Activated CD4-positive, alpha-beta T cell treated with anti-CD3 and anti-CD28 coated beads for 1 hour (primary cell): Measurements from ENCODE around the gene RNF148.
"Not testable (repeated sequence)": the region's sequence is repeated elsewhere in the genome, so short reads cannot be mapped to it uniquely, and the experiment has no call there.

Experiments
- DNase-seq: peaks from one replicate; pipeline ENCODE4 v3.0.0-alpha.2; 2020

Gene RNF148

DNA sequence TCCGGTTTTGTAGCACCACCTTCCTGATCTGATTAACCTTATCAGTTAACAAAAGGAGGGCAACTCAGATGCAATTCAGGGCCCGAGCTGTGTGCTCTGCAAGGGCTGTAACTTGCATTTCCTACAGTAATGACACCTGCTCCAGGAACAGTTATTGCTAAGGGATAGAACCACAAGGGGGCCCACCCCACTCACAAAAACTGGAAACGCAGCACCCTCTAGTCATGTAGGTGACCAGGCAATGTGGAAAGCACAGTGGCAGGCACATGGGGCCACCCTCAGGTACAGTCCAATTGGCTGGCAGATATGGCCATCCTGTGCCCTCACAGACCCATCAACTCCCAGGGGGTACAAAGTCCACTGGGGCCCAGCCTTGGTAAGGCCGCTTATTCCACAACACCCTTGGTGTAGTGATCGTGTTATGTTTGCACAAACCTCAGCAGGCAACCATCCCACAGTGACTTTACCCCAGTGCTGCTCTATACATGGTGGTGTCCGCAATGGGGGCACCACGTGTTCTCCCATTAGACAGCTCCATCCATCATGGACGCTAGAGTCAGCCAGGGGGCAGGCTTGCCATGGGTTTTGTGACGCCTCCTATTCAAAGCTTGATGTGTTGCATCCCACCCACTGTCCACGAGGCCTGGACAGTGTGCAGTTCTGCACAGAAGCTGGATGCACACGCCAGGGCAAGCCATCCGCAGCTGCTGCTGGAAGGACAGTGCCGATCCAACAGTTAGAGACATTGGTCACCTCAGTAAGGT lies 13.2 kb downstream of the RNF148 start:
- DNase-seq, result no peak

- DNase-seq, result no peak
These were observed 14.2 kb downstream of the RNF148 start for GRCh38 chr7:122688400-122688998.

- DNase-seq, result no peak
These were observed 16.3 kb downstream of the RNF148 start for GRCh38 chr7:122686360-122686878.

- no peak for DNase-seq
These were observed 18.2 kb downstream of the RNF148 start for GRCh38 chr7:122684504-122684903.

DNA sequence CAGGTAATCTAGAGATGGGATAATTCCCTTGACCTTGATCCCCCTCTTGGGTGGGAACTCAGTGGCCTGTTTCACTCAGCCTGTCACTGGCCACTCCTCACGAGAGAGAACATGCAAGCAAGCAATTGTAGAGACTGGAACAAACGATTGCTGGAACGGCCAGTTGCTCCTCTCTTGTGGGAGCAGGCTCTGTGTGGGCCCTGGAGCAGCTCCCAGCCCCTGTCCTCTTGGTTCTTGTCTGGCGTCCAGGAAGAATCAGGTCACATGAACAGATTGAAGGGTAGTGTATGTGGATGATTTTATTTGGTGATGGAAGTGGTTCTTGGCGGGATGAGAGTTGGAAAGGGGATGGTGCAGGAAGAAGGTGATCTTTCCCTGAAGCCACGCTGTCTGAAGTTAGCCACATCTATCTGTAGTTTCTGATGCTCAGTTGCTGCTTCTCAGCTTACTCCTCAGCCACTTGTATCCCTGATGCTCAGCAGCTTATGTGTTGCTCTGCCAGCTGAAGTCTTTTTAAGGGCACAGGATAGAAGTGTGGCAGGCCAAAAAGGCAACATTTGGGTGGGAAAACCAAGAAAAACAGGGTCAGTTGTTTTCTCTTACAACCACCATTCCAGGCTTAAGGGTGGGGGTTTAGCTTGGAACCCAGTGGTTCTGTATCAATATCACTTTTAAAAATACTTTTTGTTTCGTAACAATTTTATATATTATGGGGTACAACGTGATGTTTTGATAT lies 19.7 kb downstream of the RNF148 start:
- DNase-seq, result no peak

- not testable (repeated sequence) for DNase-seq
These were observed 21.5 kb downstream of the RNF148 start for GRCh38 chr7:122681186-122681585.

DNA sequence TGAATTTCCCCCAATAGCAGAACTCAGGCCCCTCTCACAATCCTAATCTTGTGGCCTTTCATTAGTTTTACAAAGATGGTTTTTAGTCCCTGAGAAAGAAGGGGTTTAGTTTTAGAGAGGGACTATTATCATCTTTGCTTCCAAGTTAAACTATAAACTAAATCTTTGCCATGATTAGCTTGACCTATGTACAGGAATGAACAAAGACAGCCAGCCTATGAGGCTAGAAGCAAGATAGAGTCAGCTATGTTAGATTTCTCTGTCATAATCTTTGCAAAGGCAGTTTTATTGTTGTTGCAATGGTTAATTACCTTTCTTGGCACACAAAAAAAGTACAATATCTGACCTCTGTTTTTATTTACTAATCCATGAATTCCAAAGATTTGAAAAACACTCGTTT lies 22.9 kb downstream of the RNF148 start:
- DNase-seq, result no peak

DNA sequence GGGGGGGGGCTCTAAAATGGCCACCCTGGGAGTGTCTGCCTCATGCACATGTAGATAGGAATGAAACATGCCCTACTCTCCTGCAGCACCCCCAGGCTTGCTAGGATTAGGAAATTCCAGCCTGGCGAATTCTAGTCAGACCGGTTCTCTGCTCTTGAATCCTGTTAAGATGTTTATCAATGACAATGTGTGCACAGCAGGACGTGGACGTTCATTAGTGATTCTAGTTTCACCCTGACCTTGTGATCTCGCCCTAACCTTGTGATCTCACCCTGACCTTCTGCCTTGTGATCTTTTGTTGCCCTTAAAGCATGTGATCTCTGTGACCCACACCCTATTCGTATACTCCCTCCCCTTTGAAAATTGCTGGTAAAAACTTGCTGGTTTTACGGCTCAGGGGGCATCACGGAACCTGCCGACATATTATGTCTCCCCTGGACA lies 23.4 kb downstream of the RNF148 start:
- not testable (repeated sequence) for DNase-seq

- no peak for DNase-seq
These were observed 25.6 kb downstream of the RNF148 start for GRCh38 chr7:122677149-122677548.

- no peak for DNase-seq
These were observed 26.3 kb downstream of the RNF148 start for GRCh38 chr7:122676466-122676865.

DNA sequence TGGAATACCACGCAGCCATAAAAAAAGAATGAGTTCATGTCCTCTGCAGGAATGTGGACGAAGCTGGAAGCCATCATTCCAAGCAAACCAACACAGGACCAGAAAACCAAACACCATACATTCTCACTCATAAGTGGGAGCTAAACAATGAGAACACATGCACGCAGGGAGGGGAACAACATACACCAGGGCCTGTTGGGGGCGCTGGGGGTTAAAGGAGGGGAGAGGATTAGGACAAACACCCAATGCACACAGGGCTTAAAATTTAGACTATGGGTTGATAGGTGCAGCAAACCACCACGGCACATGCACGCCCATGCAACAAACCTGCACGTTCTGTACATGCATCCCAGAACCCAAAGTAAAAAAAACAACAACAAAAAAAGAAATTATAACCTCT lies 27.1 kb downstream of the RNF148 start:
- no peak for DNase-seq

DNA sequence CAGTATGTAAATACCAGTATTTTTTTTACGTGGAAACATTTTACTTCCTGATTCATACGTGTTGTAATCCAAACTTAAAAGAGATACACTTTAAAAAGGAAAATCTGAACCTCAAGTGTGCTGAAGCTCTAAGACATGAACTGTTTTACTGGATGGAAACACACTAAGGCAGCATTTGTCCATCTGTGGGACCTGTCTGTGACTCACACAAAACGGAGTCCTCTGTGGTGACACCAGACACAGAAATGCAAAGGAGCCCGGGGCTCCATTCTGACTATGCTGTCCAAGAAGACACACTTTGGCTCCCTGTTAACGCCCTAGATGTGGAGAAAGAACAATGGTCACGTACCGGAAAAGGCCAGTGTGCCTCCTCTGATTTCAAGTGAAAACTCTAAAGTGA lies 27.7 kb downstream of the RNF148 start:
- no peak for DNase-seq

GRCh38 chr7:122674502-122674901 lies 28.2 kb downstream of the RNF148 start:
- no peak for DNase-seq

DNA sequence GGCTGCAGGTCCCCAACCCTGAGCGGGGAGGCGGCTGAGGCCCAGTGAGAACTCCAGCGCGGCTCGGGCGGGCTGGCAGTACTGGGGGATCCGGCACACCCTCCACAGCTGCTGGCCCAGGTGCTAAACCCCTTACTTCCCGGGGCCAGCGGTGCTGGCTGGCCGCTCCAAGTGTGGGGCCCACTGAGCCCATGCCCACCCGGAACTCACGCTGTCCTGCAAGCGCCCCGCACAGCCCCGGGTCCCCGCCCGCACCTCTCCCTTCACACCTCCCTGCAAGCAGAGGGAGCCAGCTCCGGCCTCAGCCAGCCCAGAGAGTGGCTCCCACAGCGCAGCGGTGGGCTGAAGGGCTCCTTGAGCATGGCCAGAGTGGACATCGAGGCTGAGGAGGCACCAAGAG lies 28.8 kb downstream of the RNF148 start:
- DNase-seq, result no peak

- no peak for DNase-seq
These were observed 30.2 kb downstream of the RNF148 start for GRCh38 chr7:122672536-122672935.

GRCh38 chr7:122663733-122664132 lies 39.0 kb downstream of the RNF148 start:
- no peak for DNase-seq

- DNase-seq, result no peak
These were observed 43.9 kb downstream of the RNF148 start for GRCh38 chr7:122658856-122659255.

GRCh38 chr7:122653685-122654084 lies 49.0 kb downstream of the RNF148 start:
- no peak for DNase-seq

- no peak for DNase-seq
These were observed 49.8 kb downstream of the RNF148 start for GRCh38 chr7:122652876-122653275.
